ENCODE data around the gene KDM5B. TPM values are rescaled to one million over a fixed set of nuclear protein-coding genes. Genes with fewer than 3 reads are reported as not detected.
A peak's percentile ranks its signal among the peaks of the same experiment; 100 is the strongest.

KDM5B gene
- total RNA-seq (10 to 100 TPM; 60.7 to 64.6 TPM), polyA plus RNA-seq (10 to 100 TPM in 1 of 2 donors, 1 to 10 TPM in 1; 6.5 to 18.0 TPM)

DNA sequence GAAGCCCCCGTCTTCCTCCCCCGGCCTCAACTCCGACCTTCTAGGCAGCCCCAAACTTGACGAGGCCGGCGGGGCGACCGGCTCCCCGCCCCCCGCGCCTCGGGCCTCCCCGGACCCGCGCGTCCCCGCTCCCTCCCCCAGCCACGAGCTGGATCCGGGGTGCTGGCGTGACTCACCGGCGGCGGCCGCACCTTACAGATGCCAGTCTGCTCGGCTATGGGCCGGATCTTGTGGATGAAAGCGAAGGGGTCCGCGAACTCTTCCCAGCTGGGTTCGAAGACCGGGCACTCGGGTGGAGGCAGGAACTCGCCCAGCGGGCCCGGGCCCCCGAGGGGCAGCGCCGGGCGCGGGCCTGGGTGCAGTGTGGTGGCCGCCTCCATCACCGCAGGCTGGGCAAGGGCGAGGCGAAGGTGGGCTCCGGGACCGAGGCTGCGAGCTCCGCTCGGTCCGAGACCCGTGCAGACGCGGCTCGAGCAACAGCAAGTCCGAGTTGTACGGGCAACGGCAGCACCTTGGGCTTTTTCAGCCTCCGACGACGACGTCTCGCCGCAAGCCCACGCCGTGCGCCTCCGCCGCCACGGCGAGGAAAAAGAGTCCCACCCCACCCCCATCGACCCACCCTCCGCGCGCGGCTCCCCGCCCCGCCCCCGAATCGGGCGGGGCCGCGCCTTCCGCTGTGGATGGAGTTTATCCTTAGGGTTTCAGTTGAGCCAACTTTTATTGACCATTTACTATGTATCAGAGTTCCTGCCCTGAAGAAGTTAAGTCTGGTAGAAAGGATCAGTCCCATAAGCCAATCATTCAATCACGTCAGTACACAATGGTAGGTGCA, at the start of gene KDM5B:
TSS of gene KDM5B (minus strand) at position 496 of the 832 bp plus-strand sequence. CDS start at position 380, 116 bp downstream.
- Histone ChIP-seq H3K36me3 (ENCODE audit: insufficient read depth, low read length) (no peaks in the 10 kb centered on the region), H3K4me1 (ENCODE audit: insufficient read depth, low read length) (peaks cover 48% of the 10 kb centered on the region), H3K4me3 (ENCODE audit: low read length in 2 of 2) (peak within 1 kb of the TSS; percentile 30 to 65), H3K27me3 (ENCODE audit: insufficient read depth, low read length) (no peaks in the 10 kb centered on the region), H3K27ac (ENCODE audit: low read depth, low read length) (peak within 1 kb of the TSS; percentile 63), H3K9me3 (ENCODE audit: control insufficient read depth in 1 of 2, low read length in 2 of 2) (no peaks in the 10 kb centered on the region)
- intact Hi-C loops (cut with micrococcal nuclease): loop anchor here (5.0 kb wide), 1 partner anchor 199 kb away; the partner anchor contains the start of gene TMEM183A
- Mint-ChIP-seq H3K27ac (peak within 1 kb of the TSS; percentile 53 to 92 (median 82)), H3K4me3 (peak within 1 kb of the TSS; percentile 77 to 94 (median 87)), H3K36me3 (peaks cover 0 to 11% of the 10 kb centered on the region in 2 donors), H3K4me1 (peaks cover 33 to 67% (median 44%) of the 10 kb centered on the region in 4 donors), H3K27me3 (peaks cover 0 to 1% of the 10 kb centered on the region in 2 donors), H3K9me3 (no peaks in the 10 kb centered on the region)
- ChIA-PET CTCF (ENCODE audit: partially characterized antibody) (no interaction called here), POLR2A (ENCODE audit: partially characterized antibody) (interaction anchor here (0.9 to 1.8 kb wide), 7 partner anchors 10 to 119 kb away, joined by 3 to 9 read pairs (median 3); partner anchors contain the start of genes KLHL12 and RABIF)
- DNase-seq: peak; percentile 50 to 82 (median 54)

DNA sequence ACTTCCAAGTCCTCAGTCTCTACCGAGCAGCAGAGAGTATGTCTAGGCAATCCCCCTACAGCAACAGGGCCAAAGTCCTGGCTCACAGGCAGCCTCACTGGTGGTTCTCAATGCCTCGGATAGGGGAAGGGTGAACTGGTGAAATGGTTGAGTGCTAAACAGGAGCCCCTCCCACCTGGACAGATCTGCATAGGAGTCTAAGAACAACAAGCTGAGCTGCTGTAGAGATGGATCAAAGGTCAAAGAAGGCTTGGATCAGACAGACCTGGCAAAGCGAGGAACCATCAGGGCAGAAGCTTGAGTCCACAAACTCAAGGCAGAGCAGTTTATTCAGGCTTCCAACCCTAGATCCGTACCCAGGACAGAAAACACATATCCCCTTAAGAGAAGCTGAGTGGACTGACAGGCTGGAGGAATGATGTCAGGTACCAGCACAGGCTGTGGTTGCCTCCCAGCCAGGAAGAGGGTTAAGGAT, 49.0 kb upstream of the KDM5B start:
- H3K27me3 Mint-ChIP-seq: peaks cover 17 to 21% of the 10 kb centered on the region in 2 donors
- Histone ChIP-seq H3K27me3 (ENCODE audit: insufficient read depth, low read length) (peaks cover 16% of the 10 kb centered on the region), H3K36me3 (ENCODE audit: insufficient read depth, low read length) (no peaks in the 10 kb centered on the region), H3K4me1 (ENCODE audit: insufficient read depth, low read length) (peaks cover 15% of the 10 kb centered on the region), H3K27ac (ENCODE audit: low read depth, low read length) (no peak overlapping the region), H3K4me3 (ENCODE audit: low read length in 2 of 2) (no peak overlapping the region), H3K9me3 (ENCODE audit: control insufficient read depth in 1 of 2, low read length in 2 of 2) (no peaks in the 10 kb centered on the region)
- no peak overlapping the region for H3K4me3 Mint-ChIP-seq
- intact Hi-C loops (cut with micrococcal nuclease): no loop called here
- H3K9me3 Mint-ChIP-seq: no peaks in the 10 kb centered on the region
- DNase-seq: no peak
- peaks cover 4 to 21% (median 10%) of the 10 kb centered on the region in 4 donors for H3K4me1 Mint-ChIP-seq
- no peaks in the 10 kb centered on the region for H3K36me3 Mint-ChIP-seq
- CTCF ChIA-PET (ENCODE audit: partially characterized antibody): no interaction called here
- POLR2A ChIA-PET (ENCODE audit: partially characterized antibody): no interaction called here
- H3K27ac Mint-ChIP-seq: no peak overlapping the region

GRCh38 chr1:202856014-202856413, 47.8 kb upstream of the KDM5B start:
- no peak for DNase-seq
- intact Hi-C loops (cut with micrococcal nuclease): no loop called here
- no peaks in the 10 kb centered on the region for H3K36me3 Mint-ChIP-seq
- POLR2A ChIA-PET (ENCODE audit: partially characterized antibody): no interaction called here
- peaks cover 0 to 10% (median 2%) of the 10 kb centered on the region in 4 donors for H3K4me1 Mint-ChIP-seq
- H3K9me3 ChIP-seq (ENCODE audit: control insufficient read depth in 1 of 2, low read length in 2 of 2): no peaks in the 10 kb centered on the region
- no peaks in the 10 kb centered on the region for H3K9me3 Mint-ChIP-seq
- H3K27ac Mint-ChIP-seq: no peak overlapping the region
- H3K27me3 Mint-ChIP-seq: peaks cover 9 to 11% of the 10 kb centered on the region in 2 donors
- no peak overlapping the region for H3K4me3 Mint-ChIP-seq
- CTCF ChIA-PET (ENCODE audit: partially characterized antibody): no interaction called here
- no peaks in the 10 kb centered on the region for H3K36me3 ChIP-seq (ENCODE audit: insufficient read depth, low read length)
- peaks cover 5% of the 10 kb centered on the region for H3K4me1 ChIP-seq (ENCODE audit: insufficient read depth, low read length)
- H3K27me3 ChIP-seq (ENCODE audit: insufficient read depth, low read length): peaks cover 6% of the 10 kb centered on the region
- no peak overlapping the region for H3K4me3 ChIP-seq (ENCODE audit: low read length in 2 of 2)
- H3K27ac ChIP-seq (ENCODE audit: low read depth, low read length): no peak overlapping the region

- Mint-ChIP-seq H3K27ac (no peak overlapping the region), H3K9me3 (no peaks in the 10 kb centered on the region), H3K4me1 (peaks cover 0 to 2% (median 0%) of the 10 kb centered on the region in 4 donors), H3K27me3 (peaks cover under 1 to 2% of the 10 kb centered on the region in 2 donors), H3K36me3 (no peaks in the 10 kb centered on the region), H3K4me3 (no peak overlapping the region)
- intact Hi-C loops (cut with micrococcal nuclease): no loop called here
- no peaks in the 10 kb centered on the region for H3K36me3 ChIP-seq (ENCODE audit: insufficient read depth, low read length)
- ChIA-PET CTCF (ENCODE audit: partially characterized antibody) (no interaction called here), POLR2A (ENCODE audit: partially characterized antibody) (no interaction called here)
- H3K4me3 ChIP-seq (ENCODE audit: low read length in 2 of 2): no peak overlapping the region
- H3K27ac ChIP-seq (ENCODE audit: low read depth, low read length): no peak overlapping the region
- no peaks in the 10 kb centered on the region for H3K4me1 ChIP-seq (ENCODE audit: insufficient read depth, low read length)
- DNase-seq: no peak
- H3K27me3 ChIP-seq (ENCODE audit: insufficient read depth, low read length): no peaks in the 10 kb centered on the region
- H3K9me3 ChIP-seq (ENCODE audit: control insufficient read depth in 1 of 2, low read length in 2 of 2): no peaks in the 10 kb centered on the region
Observed at GRCh38 chr1:202854787-202855186, 46.6 kb upstream of the KDM5B start.

DNA sequence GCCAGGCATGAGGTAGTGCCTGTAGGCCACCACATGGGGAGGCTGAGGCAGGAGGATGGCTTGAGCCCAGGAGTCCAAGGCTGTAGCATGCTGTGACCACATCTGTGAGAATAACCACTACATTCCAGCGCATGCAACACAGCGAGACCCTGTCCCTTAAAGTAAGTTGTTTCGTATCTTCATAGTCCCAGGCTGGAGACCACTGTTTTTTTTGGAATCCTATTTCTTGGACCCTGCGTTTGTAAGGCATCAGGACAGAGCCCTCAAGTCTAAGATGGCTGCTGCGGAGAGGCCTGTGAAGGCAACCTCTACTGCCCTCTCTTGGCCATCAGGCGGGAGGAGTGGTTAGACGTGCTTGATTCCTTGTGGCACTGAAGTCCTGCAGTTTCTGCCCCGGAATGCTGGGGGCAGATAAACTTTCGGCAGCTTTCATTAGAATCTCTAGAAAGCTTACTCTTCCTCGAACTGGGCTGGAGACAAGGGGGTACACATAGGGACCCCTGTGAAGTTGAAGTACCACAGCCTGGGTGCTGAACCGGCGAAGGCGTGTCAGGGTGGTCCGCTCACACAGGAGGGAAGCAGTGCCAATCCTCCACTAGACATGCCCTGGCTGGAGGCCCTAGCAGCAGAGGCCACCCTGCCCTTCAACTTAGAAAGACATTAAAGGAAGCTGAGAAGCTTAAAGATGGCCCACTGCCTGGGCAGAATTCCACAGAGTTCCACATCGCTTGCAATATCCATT, 44.1 kb upstream of the KDM5B start:
- H3K4me1 Mint-ChIP-seq: no peaks in the 10 kb centered on the region
- DNase-seq: peak in 3 of 5 donors; percentile 24 to 30 (median 27)
- H3K9me3 Mint-ChIP-seq: no peaks in the 10 kb centered on the region
- POLR2A ChIA-PET (ENCODE audit: partially characterized antibody): interaction anchor here (0.6 kb wide), 1 partner anchor 17 kb away, joined by 3 read pairs; no protein-coding TSS in a partner anchor
- Histone ChIP-seq H3K4me3 (ENCODE audit: low read length in 2 of 2) (no peak overlapping the region), H3K27me3 (ENCODE audit: insufficient read depth, low read length) (no peaks in the 10 kb centered on the region), H3K27ac (ENCODE audit: low read depth, low read length) (no peak overlapping the region), H3K36me3 (ENCODE audit: insufficient read depth, low read length) (no peaks in the 10 kb centered on the region), H3K4me1 (ENCODE audit: insufficient read depth, low read length) (no peaks in the 10 kb centered on the region), H3K9me3 (ENCODE audit: control insufficient read depth in 1 of 2, low read length in 2 of 2) (no peaks in the 10 kb centered on the region)
- no peak overlapping the region for H3K4me3 Mint-ChIP-seq
- no peak overlapping the region for H3K27ac Mint-ChIP-seq
- intact Hi-C loops (cut with micrococcal nuclease): no loop called here
- CTCF ChIA-PET (ENCODE audit: partially characterized antibody): interaction anchor here (0.7 to 3.8 kb wide), 4 partner anchors 9 to 101 kb away, joined by 3 to 23 read pairs (median 6); no protein-coding TSS in a partner anchor
- H3K27me3 Mint-ChIP-seq: no peaks in the 10 kb centered on the region
- no peaks in the 10 kb centered on the region for H3K36me3 Mint-ChIP-seq

GRCh38 chr1:202850593-202851362, 42.6 kb upstream of the KDM5B start:
- H3K36me3 Mint-ChIP-seq: no peaks in the 10 kb centered on the region
- no peak overlapping the region for H3K4me3 Mint-ChIP-seq
- intact Hi-C loops (cut with micrococcal nuclease): no loop called here
- POLR2A ChIA-PET (ENCODE audit: partially characterized antibody): no interaction called here
- H3K27me3 Mint-ChIP-seq: no peaks in the 10 kb centered on the region
- Histone ChIP-seq H3K27me3 (ENCODE audit: insufficient read depth, low read length) (no peaks in the 10 kb centered on the region), H3K4me1 (ENCODE audit: insufficient read depth, low read length) (no peaks in the 10 kb centered on the region), H3K9me3 (ENCODE audit: control insufficient read depth in 1 of 2, low read length in 2 of 2) (no peaks in the 10 kb centered on the region), H3K4me3 (ENCODE audit: low read length in 2 of 2) (no peak overlapping the region), H3K27ac (ENCODE audit: low read depth, low read length) (no peak overlapping the region), H3K36me3 (ENCODE audit: insufficient read depth, low read length) (no peaks in the 10 kb centered on the region)
- H3K4me1 Mint-ChIP-seq: no peaks in the 10 kb centered on the region
- no peak overlapping the region for H3K27ac Mint-ChIP-seq
- CTCF ChIA-PET (ENCODE audit: partially characterized antibody): interaction anchor here (1.1 to 3.8 kb wide), 3 partner anchors 15 to 100 kb away, joined by 3 to 23 read pairs (median 4); no protein-coding TSS in a partner anchor
- H3K9me3 Mint-ChIP-seq: no peaks in the 10 kb centered on the region
- no peak for DNase-seq
